ENCODE data around the gene COX8C.
"Not testable (repeated sequence)": the region's sequence is repeated elsewhere in the genome, so short reads cannot be mapped to it uniquely, and the experiment has no call there.

Gene COX8C

GRCh38 chr14:93320489-93320888 is 26.5 kb upstream of the COX8C start:
- DNase-seq (ENCODE audit: low spot score), result no peak

- no peak for DNase-seq (ENCODE audit: low spot score)
These were observed 23.9 kb upstream of the COX8C start for GRCh38 chr14:93322929-93323599.

- DNase-seq (ENCODE audit: low spot score), result no peak
These were observed 23.3 kb upstream of the COX8C start for GRCh38 chr14:93323600-93324174.

GRCh38 chr14:93326196-93326595 is 20.8 kb upstream of the COX8C start:
- no peak for DNase-seq (ENCODE audit: low spot score)

- no peak for DNase-seq (ENCODE audit: low spot score)
These were observed 18.4 kb upstream of the COX8C start for GRCh38 chr14:93328546-93328945.

- no peak for DNase-seq (ENCODE audit: low spot score)
These were observed 16.9 kb upstream of the COX8C start for GRCh38 chr14:93329965-93330608.

- DNase-seq (ENCODE audit: low spot score), result no peak
These were observed 16.4 kb upstream of the COX8C start for GRCh38 chr14:93330609-93331000.

- no peak for DNase-seq (ENCODE audit: low spot score)
These were observed 15.8 kb upstream of the COX8C start for GRCh38 chr14:93331002-93331727.

- DNase-seq (ENCODE audit: low spot score), result no peak
These were observed 15.1 kb upstream of the COX8C start for GRCh38 chr14:93331728-93332396.

- DNase-seq (ENCODE audit: low spot score), result peak; percentile 81
These were observed 14.6 kb upstream of the COX8C start for GRCh38 chr14:93332397-93332852.

GRCh38 chr14:93332853-93333630 is 13.9 kb upstream of the COX8C start, which contains the start of gene BTBD7:
Gene BTBD7, minus strand, starts transcription at chr14:93333036. Its CDS starts 36,985 bp downstream, at chr14:93296051.
- peak; percentile 96 for DNase-seq (ENCODE audit: low spot score)

GRCh38 chr14:93333631-93334103 is 13.3 kb upstream of the COX8C start:
- peak; percentile 43 for DNase-seq (ENCODE audit: low spot score)

GRCh38 chr14:93337143-93337753 is 9.7 kb upstream of the COX8C start:
- no peak for DNase-seq (ENCODE audit: low spot score)

- no peak for DNase-seq (ENCODE audit: low spot score)
These were observed 9.1 kb upstream of the COX8C start for GRCh38 chr14:93337884-93338283.

- no peak for DNase-seq (ENCODE audit: low spot score)
These were observed 3.7 kb upstream of the COX8C start for GRCh38 chr14:93343266-93343665.

- DNase-seq (ENCODE audit: low spot score), result no peak
These were observed 3.2 kb upstream of the COX8C start for GRCh38 chr14:93343797-93344196.

- DNase-seq (ENCODE audit: low spot score), result no peak
These were observed 868 bp downstream of the COX8C start for GRCh38 chr14:93347850-93348249.

- DNase-seq (ENCODE audit: low spot score), result no peak
These were observed 1.3 kb downstream of the COX8C start for GRCh38 chr14:93348292-93348691.

- DNase-seq (ENCODE audit: low spot score), result not testable (repeated sequence)
These were observed 7.9 kb downstream of the COX8C start for GRCh38 chr14:93354873-93355272.

- no peak for DNase-seq (ENCODE audit: low spot score)
These were observed 22.2 kb downstream of the COX8C start for GRCh38 chr14:93368996-93369712.

All from ecto neural progenitor cell (in vitro differentiated cells).